ENCODE measurements around the gene FOXN3. TPM values are rescaled to one million over a fixed set of nuclear protein-coding genes. Genes with fewer than 3 reads are reported as not detected.

FOXN3 gene
- total and polyA plus RNA-seq, 2 donors (not counting 3 experiments of a cell fraction or from before 2014, with no cell fraction given): 16.9 to 41.8 TPM

DNA sequence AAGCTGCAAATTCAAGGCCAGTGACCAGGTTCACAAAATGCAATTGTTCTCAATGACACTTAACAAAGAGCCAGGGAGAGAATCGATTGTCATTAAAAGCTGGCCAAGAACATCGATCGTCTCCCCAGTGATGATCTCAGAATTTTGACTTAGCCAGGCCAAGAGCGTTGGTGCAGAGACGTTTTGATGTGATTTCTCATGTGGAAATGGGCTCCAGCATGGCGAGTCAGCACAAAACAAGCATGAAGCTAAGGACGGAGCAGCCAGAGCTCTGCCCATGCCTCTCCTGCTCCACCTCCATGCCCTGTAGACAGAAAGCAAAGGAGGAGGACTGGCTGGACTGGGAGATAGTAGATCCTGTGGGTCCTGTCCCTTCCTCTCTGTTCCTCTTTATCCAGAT, 270.8 kb downstream of the FOXN3 start:
- DNase-seq (ENCODE audit: low read depth, low spot score) (no peak), FAIRE-seq (no peak)
- Histone ChIP-seq H3K4me3 (replicated peaks in 1 of 3; ENCODE audit: insufficient read depth in 1 of 3, low read depth in 1 of 3, low read length in 3 of 3) (no peak overlapping the region), H2AFZ (ENCODE audit: low read depth, low read length) (no peak overlapping the region), H3K4me1 (ENCODE audit: control insufficient read depth, extremely low read depth, insufficient read depth, low read length) (no peaks in the 10 kb centered on the region), H3K27me3 (ENCODE audit: control insufficient read depth in 2 of 2, insufficient read depth in 2 of 2, low read length in 2 of 2) (peaks cover 7 to 13% of the 10 kb centered on the region in 2 experiments), H3K9me3 (replicated peaks; ENCODE audit: control insufficient read depth, insufficient read depth, low read length) (no peaks in the 10 kb centered on the region), H3K79me2 (ENCODE audit: control insufficient read depth, insufficient read depth, low read length) (no peaks in the 10 kb centered on the region), H3K9ac (replicated peaks; ENCODE audit: extremely low read depth, insufficient read depth, low read length) (no peak overlapping the region), H4K20me1 (replicated peaks; ENCODE audit: control insufficient read depth, extremely low read depth, insufficient read depth, low read length) (no peaks in the 10 kb centered on the region), H3K36me3 (ENCODE audit: control insufficient read depth in 2 of 2, extremely low read depth in 1 of 2, insufficient read depth in 2 of 2, low read length in 2 of 2) (no peaks in the 10 kb centered on the region), H3K27ac (ENCODE audit: insufficient read depth, low read depth, low read length) (no peak overlapping the region), H3K9me1 (replicated peaks; ENCODE audit: control insufficient read depth, extremely low read depth, insufficient read depth, low read length) (no peaks in the 10 kb centered on the region), H3K4me2 (ENCODE audit: insufficient read depth, low read length) (no peak overlapping the region)
- intact Hi-C loops (cut with micrococcal nuclease) (no loop called here), dilution Hi-C loops (cut with MboI; ENCODE audit: extremely low pct_ligation_motif_present, low sequenced_read_pairs) (no loop called here)
- TF ChIP-seq FOS (IDR thresholded peaks at IDR 0.05; ENCODE audit: borderline replicate concordance, insufficient read depth, low read length) (no peak), EZH2 (IDR thresholded peaks at IDR 0.05; ENCODE audit: borderline replicate concordance, low read depth, low read length, severe bottlenecking) (no peak), MYC (IDR thresholded peaks at IDR 0.05; ENCODE audit: low read depth, low read length) (no peak), POLR2A (IDR thresholded peaks at IDR 0.05; ENCODE audit: low read depth, low read length) (no peak), POLR2AphosphoS5 (IDR thresholded peaks at IDR 0.05; ENCODE audit: insufficient read depth, low read depth, low read length) (no peak), JUN (IDR thresholded peaks at IDR 0.05; ENCODE audit: borderline replicate concordance, insufficient read depth, insufficient read length, low read depth) (no peak), GATA2 (IDR thresholded peaks at IDR 0.05; ENCODE audit: insufficient read depth, insufficient read length, low read depth, low read length) (no peak)
- TF ChIP-seq, protein P1, sequence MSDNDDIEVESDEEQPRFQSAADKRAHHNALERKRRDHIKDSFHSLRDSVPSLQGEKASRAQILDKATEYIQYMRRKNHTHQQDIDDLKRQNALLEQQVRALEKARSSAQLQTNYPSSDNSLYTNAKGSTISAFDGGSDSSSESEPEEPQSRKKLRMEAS (IDR thresholded peaks at IDR 0.05; ENCODE audit: insufficient read depth, insufficient read length): no peak
- TF ChIP-seq, protein P2, sequence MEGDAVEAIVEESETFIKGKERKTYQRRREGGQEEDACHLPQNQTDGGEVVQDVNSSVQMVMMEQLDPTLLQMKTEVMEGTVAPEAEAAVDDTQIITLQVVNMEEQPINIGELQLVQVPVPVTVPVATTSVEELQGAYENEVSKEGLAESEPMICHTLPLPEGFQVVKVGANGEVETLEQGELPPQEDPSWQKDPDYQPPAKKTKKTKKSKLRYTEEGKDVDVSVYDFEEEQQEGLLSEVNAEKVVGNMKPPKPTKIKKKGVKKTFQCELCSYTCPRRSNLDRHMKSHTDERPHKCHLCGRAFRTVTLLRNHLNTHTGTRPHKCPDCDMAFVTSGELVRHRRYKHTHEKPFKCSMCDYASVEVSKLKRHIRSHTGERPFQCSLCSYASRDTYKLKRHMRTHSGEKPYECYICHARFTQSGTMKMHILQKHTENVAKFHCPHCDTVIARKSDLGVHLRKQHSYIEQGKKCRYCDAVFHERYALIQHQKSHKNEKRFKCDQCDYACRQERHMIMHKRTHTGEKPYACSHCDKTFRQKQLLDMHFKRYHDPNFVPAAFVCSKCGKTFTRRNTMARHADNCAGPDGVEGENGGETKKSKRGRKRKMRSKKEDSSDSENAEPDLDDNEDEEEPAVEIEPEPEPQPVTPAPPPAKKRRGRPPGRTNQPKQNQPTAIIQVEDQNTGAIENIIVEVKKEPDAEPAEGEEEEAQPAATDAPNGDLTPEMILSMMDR (IDR thresholded peaks at IDR 0.05; ENCODE audit: extremely low read depth in 1 of 2, insufficient read depth in 1 of 2, low read depth in 1 of 2, low read length in 2 of 2): no peak
- POLR2A ChIA-PET: no interaction called here
- CTCF ChIA-PET: interaction anchor here (0.9 kb wide), 1 partner anchor 105 kb away, joined by 3 read pairs; no protein-coding TSS in a partner anchor
- no TSS peak for BruUV-seq (replicated peaks)
